Measurements from ENCODE around the gene ST3GAL5.
"Not testable (repeated sequence)": the region's sequence is repeated elsewhere in the genome, so short reads cannot be mapped to it uniquely, and the experiment has no call there.

ST3GAL5 gene

GRCh38 chr2:85900366-85900765, 11.6 kb upstream of the ST3GAL5 start:
- H3K27ac ChIP-seq (ENCODE audit: low read depth, low read length): no peak overlapping the region

GRCh38 chr2:85899849-85900248, 11.1 kb upstream of the ST3GAL5 start:
- Histone ChIP-seq H3K9ac (ENCODE audit: low read length) (no peak overlapping the region), H3K4ac (ENCODE audit: low read depth, low read length) (no peak overlapping the region), H3K4me2 (ENCODE audit: low read length) (no peak overlapping the region), H3K18ac (ENCODE audit: low read length) (no peak overlapping the region), H3K27ac (ENCODE audit: low read depth, low read length) (no peak overlapping the region), H3K79me1 (ENCODE audit: low read length) (no peaks in the 10 kb centered on the region), H3K4me3 (ENCODE audit: low read length) (no peak overlapping the region), H2BK5ac (ENCODE audit: low read length) (no peak overlapping the region), H3K36me3 (ENCODE audit: control insufficient read depth, insufficient read depth, low read length) (no peaks in the 10 kb centered on the region), H2BK15ac (replicated peaks; ENCODE audit: low read depth) (no peak overlapping the region), H4K8ac (ENCODE audit: low read depth, low read length) (no peak overlapping the region), H3K56ac (ENCODE audit: low read length) (no peak overlapping the region), H3K23ac (ENCODE audit: low read length) (no peak overlapping the region), H2AK5ac (ENCODE audit: low read length) (no peak overlapping the region), H4K5ac (ENCODE audit: low read length) (no peak overlapping the region), H3K4me1 (ENCODE audit: control insufficient read depth, low read depth, low read length) (no peaks in the 10 kb centered on the region), H3K27me3 (ENCODE audit: insufficient read depth, low read length, poor library complexity) (no peaks in the 10 kb centered on the region), H3K79me2 (ENCODE audit: control insufficient read depth, insufficient read depth, low read length) (no peaks in the 10 kb centered on the region), H2BK120ac (ENCODE audit: low read depth, low read length) (no peak overlapping the region)
- DNase-seq: no peak
- no CpG with 5 or more reads among the region's 1 CpG for WGBS (ENCODE audit: extremely low coverage, insufficient coverage, low lambda C conversion rate)

More at GRCh38 chr2:85900366-85900765, 11.6 kb upstream of the ST3GAL5 start:
- Histone ChIP-seq H3K4me3 (ENCODE audit: low read length) (no peak overlapping the region), H3K27me3 (ENCODE audit: insufficient read depth, low read length, poor library complexity) (no peaks in the 10 kb centered on the region), H4K8ac (ENCODE audit: low read depth, low read length) (no peak overlapping the region), H2BK120ac (ENCODE audit: low read depth, low read length) (no peak overlapping the region), H3K23ac (ENCODE audit: low read length) (no peak overlapping the region), H3K4ac (ENCODE audit: low read depth, low read length) (no peak overlapping the region), H2BK15ac (replicated peaks; ENCODE audit: low read depth) (no peak overlapping the region), H3K79me1 (ENCODE audit: low read length) (no peaks in the 10 kb centered on the region), H3K4me2 (ENCODE audit: low read length) (no peak overlapping the region), H3K79me2 (ENCODE audit: control insufficient read depth, insufficient read depth, low read length) (no peaks in the 10 kb centered on the region), H4K5ac (ENCODE audit: low read length) (no peak overlapping the region), H3K4me1 (ENCODE audit: control insufficient read depth, low read depth, low read length) (no peaks in the 10 kb centered on the region), H3K18ac (ENCODE audit: low read length) (no peak overlapping the region), H3K56ac (ENCODE audit: low read length) (no peak overlapping the region), H2AK5ac (ENCODE audit: low read length) (no peak overlapping the region), H2BK5ac (ENCODE audit: low read length) (no peak overlapping the region), H3K9ac (ENCODE audit: low read length) (no peak overlapping the region), H3K36me3 (ENCODE audit: control insufficient read depth, insufficient read depth, low read length) (no peaks in the 10 kb centered on the region)
- DNase-seq: no peak
- no CpG with 5 or more reads among the region's 2 CpGs for WGBS (ENCODE audit: extremely low coverage, insufficient coverage, low lambda C conversion rate)

GRCh38 chr2:85899284-85899683, 10.5 kb upstream of the ST3GAL5 start:
- Histone ChIP-seq H3K27ac (ENCODE audit: low read depth, low read length) (no peak overlapping the region), H4K5ac (ENCODE audit: low read length) (no peak overlapping the region), H2BK120ac (ENCODE audit: low read depth, low read length) (no peak overlapping the region), H3K4me3 (ENCODE audit: low read length) (no peak overlapping the region), H3K79me1 (ENCODE audit: low read length) (no peaks in the 10 kb centered on the region), H3K9ac (ENCODE audit: low read length) (no peak overlapping the region), H3K79me2 (ENCODE audit: control insufficient read depth, insufficient read depth, low read length) (no peaks in the 10 kb centered on the region), H2BK15ac (replicated peaks; ENCODE audit: low read depth) (no peak overlapping the region), H3K4me1 (ENCODE audit: control insufficient read depth, low read depth, low read length) (no peaks in the 10 kb centered on the region), H3K18ac (ENCODE audit: low read length) (no peak overlapping the region), H3K27me3 (ENCODE audit: insufficient read depth, low read length, poor library complexity) (no peaks in the 10 kb centered on the region), H3K36me3 (ENCODE audit: control insufficient read depth, insufficient read depth, low read length) (no peaks in the 10 kb centered on the region), H2AK5ac (ENCODE audit: low read length) (no peak overlapping the region), H3K23ac (ENCODE audit: low read length) (no peak overlapping the region), H3K56ac (ENCODE audit: low read length) (no peak overlapping the region), H4K8ac (ENCODE audit: low read depth, low read length) (no peak overlapping the region), H3K4me2 (ENCODE audit: low read length) (no peak overlapping the region), H2BK5ac (ENCODE audit: low read length) (no peak overlapping the region), H3K4ac (ENCODE audit: low read depth, low read length) (no peak overlapping the region)
- no CpG with 5 or more reads among the region's 1 CpG for WGBS (ENCODE audit: extremely low coverage, insufficient coverage, low lambda C conversion rate)
- no peak for DNase-seq

- Histone ChIP-seq H3K36me3 (ENCODE audit: control insufficient read depth, insufficient read depth, low read length) (no peaks in the 10 kb centered on the region), H2AK5ac (ENCODE audit: low read length) (no peak overlapping the region), H3K9ac (ENCODE audit: low read length) (no peak overlapping the region), H3K79me1 (ENCODE audit: low read length) (no peaks in the 10 kb centered on the region), H3K56ac (ENCODE audit: low read length) (no peak overlapping the region), H3K23ac (ENCODE audit: low read length) (no peak overlapping the region), H3K27ac (ENCODE audit: low read depth, low read length) (no peak overlapping the region), H3K4ac (ENCODE audit: low read depth, low read length) (no peak overlapping the region), H3K79me2 (ENCODE audit: control insufficient read depth, insufficient read depth, low read length) (no peaks in the 10 kb centered on the region), H3K27me3 (ENCODE audit: insufficient read depth, low read length, poor library complexity) (no peaks in the 10 kb centered on the region), H3K4me2 (ENCODE audit: low read length) (no peak overlapping the region), H3K18ac (ENCODE audit: low read length) (no peak overlapping the region), H3K4me1 (ENCODE audit: control insufficient read depth, low read depth, low read length) (no peaks in the 10 kb centered on the region), H4K5ac (ENCODE audit: low read length) (no peak overlapping the region), H4K8ac (ENCODE audit: low read depth, low read length) (no peak overlapping the region), H2BK120ac (ENCODE audit: low read depth, low read length) (no peak overlapping the region), H2BK5ac (ENCODE audit: low read length) (no peak overlapping the region), H3K4me3 (ENCODE audit: low read length) (no peak overlapping the region), H2BK15ac (replicated peaks; ENCODE audit: low read depth) (no peak overlapping the region)
- no CpG with 5 or more reads among the region's 1 CpG for WGBS (ENCODE audit: extremely low coverage, insufficient coverage, low lambda C conversion rate)
- no peak for DNase-seq
Observed at GRCh38 chr2:85898881-85899280, 10.1 kb upstream of the ST3GAL5 start.

- H3K27me3 ChIP-seq (ENCODE audit: insufficient read depth, low read length, poor library complexity); H3K36me3 ChIP-seq (ENCODE audit: control insufficient read depth, insufficient read depth, low read length); DNase-seq; H3K56ac ChIP-seq (ENCODE audit: low read length); H3K4me3 ChIP-seq (ENCODE audit: low read length); H3K4me1 ChIP-seq (ENCODE audit: control insufficient read depth, low read depth, low read length); H3K23ac ChIP-seq (ENCODE audit: low read length); H2BK15ac ChIP-seq (replicated peaks; ENCODE audit: low read depth); H3K4me2 ChIP-seq (ENCODE audit: low read length); H4K8ac ChIP-seq (ENCODE audit: low read depth, low read length); H3K27ac ChIP-seq (ENCODE audit: low read depth, low read length); H2AK5ac ChIP-seq (ENCODE audit: low read length); H3K4ac ChIP-seq (ENCODE audit: low read depth, low read length); H4K5ac ChIP-seq (ENCODE audit: low read length); H3K18ac ChIP-seq (ENCODE audit: low read length); H2BK120ac ChIP-seq (ENCODE audit: low read depth, low read length); H3K79me2 ChIP-seq (ENCODE audit: control insufficient read depth, insufficient read depth, low read length); H3K79me1 ChIP-seq (ENCODE audit: low read length); H3K9ac ChIP-seq (ENCODE audit: low read length); H2BK5ac ChIP-seq (ENCODE audit: low read length): not testable (repeated sequence)
- no CpG with 5 or more reads among the region's 6 CpGs for WGBS (ENCODE audit: extremely low coverage, insufficient coverage, low lambda C conversion rate)
Observed at GRCh38 chr2:85894554-85895278, 5.9 kb upstream of the ST3GAL5 start.

Data from mesendoderm (in vitro differentiated cells).